DMS114 treated with DMSO at 0.1 percent for 48 hours (cell line): Measurements from ENCODE around the gene CDC42BPA.
"Not testable (repeated sequence)": the region's sequence is repeated elsewhere in the genome, so short reads cannot be mapped to it uniquely, and the experiment has no call there.

Source experiments
- DNase-seq: peaks from one replicate; lab custom pipeline; 2025; ENCODE audit not compliant: unreplicated experiment; lab: John Stamatoyannopoulos, UW

The CDC42BPA gene

DNA sequence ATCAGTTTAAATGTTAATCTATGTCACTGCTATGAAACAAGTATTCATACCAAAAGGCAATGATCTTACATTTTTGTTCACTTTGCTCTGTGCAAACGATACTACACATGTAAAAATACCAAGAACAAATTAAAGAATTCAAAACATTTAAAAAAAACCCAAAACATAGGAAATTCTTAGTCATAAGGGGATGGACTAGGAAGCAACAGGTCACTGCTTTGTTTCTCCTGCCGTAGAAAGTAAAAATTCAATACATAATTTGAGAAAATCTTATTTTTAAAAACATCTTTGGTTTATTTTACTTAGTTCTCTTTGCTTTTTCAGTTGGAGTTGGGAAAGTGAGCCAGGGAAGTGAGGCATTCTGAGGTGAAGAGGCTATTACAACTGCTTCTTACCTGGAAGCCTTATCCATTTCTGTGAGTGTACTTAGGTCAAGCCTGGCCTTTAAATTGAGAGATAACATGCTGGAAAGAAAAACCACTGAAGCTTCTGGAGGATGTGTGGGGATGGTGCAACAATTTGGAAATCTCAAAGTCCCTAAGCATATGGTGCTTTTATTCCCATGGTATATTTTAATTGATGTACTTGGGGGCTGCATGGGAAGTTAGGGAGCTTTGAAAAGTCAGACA is 183.5 kb downstream of the CDC42BPA start:
- no peak for DNase-seq

DNA sequence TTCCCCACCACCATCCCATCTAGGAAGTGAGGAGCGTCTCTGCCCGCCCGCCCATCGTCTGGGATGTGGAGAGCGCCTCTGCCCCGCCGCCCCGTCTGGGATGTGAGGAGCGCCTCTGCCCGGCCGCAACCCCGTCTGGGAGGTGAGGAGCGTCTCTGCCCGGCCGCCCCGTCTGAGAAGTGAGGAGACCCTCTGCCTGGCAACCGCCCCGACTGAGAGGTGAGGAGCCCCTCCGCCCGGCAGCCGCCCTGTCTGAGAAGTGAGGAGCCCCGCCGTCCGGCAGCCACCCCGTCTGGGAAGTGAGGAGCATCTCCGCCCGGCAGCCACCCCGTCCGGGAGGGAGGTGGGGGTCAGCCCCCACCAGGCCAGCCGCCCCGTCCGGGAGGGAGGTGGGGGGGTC is 185.6 kb downstream of the CDC42BPA start:
- DNase-seq = not testable (repeated sequence)

DNA sequence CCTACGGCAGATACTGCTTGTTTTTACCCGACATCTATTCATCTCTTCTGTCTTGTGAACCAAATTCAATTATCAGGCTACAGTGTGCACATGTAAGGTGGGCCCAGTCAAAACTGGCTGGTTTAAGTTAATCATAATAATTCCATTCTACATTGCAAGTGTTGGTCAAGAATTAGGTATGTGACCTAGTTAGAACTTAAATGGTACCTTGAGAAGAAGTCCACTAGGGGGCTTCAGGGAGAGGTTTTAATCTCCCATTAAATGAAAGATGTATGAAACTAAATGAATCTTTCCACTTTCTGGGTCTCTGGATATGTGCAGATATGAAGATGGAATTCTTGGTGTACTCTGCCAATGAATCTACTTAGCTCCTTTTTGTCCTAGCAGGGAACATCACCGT is 187.1 kb downstream of the CDC42BPA start:
- no peak for DNase-seq

DNA sequence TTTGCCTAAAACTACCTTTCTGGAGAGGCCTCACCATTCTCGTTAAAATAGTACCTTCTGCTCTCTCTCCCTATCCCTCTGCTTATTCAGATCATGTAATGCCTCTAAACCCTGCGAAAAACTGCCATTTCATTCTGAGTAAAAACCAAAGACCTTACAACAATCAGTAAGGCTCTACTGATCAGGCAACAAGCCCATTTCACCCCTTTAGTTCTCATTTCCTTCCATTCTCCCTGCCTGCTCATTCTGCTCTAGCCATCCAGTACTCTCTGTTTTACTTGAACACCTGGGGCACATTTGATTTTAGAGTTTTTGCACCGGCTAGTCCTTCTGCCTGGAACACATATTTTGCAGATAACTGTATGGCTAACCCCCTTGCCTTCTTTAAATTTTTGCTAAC is 190.4 kb downstream of the CDC42BPA start:
- DNase-seq = no peak

DNA sequence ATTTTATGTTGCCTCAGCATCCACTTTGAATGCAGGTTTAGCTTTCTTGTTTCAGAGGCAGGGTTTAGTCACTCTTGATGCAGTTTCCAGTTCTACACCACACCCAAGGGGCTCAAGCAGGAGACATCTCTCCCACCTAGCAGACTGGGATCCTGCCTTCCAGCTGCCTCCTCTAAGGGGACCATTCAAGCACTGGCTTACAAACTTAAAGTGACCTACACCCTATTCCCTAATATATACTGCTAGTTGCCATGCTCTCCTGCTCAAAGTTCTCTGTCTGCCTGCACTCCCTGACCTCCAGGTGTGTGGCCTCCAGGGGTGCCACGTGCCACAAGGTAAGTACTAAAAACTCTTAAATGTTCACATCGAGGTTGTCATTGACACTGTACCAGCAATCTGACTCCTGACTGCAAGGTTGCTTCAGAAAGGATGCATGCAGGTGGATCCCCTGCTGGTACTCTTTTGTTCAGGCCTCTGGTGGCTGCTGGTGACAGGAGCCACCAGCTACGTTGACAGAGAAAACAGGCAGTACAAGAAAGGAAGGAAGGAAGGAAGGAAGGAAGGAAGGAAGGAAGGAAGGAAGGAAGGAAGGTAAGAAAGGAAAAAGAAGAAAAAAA is 192.3 kb downstream of the CDC42BPA start:
- no peak for DNase-seq

DNA sequence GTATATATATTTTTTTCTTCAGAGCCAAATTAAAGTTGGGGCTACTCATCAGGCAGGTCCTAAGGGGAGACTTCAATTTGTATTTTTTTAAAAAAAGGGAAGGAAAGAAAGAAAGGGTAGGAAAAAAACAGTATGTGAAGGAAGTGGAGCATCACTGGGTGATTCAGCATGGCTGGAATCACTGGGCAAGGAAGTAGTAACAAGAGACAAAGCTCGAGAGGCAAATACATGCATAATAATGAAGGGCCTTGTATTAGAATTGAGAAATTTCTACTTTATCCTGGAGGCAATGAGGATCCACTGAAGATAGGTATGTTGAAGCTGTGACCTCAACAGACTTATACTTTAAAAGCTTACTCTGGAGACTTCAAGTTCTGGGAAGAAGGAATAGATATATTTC is 193.8 kb downstream of the CDC42BPA start:
- no peak for DNase-seq

DNA sequence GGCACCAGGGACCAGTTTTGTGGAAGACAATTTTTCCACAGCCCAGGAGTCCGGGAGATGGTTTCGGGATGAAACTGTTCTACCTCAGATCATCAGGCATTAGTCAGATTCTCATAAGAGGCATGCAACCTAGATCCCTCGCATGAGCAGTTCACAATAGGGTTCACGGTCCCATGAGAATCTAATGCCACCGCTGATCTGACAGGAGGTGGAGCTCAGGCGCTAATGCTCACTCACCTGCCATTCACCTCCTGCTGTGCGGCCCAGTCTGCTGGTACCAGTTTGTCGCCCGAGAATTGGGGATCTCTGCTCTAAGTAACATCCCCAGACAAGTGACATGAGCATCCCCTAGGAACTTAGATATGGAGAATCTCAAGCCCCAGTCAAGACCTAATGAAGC is 197.5 kb downstream of the CDC42BPA start:
- DNase-seq = no peak

DNA sequence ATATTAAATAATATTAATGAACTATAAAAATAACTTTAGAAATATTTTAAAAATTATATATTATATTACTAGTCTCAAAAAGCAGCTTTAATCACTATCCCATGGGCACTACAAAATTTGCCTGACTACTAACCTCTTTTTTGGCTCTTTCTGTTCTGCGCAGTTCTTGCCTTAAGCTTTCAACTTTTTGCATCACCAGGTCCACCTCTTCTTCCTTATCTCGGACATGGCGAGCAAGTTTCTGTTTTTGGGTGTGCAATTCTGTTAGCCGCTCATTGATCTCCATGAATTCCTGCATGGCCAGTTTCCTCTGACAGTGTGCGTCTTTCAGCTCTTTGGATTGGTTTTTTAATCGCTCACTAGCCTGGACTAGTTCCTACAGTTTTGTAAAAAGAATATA is 205.8 kb downstream of the CDC42BPA start:
- DNase-seq = no peak

DNA sequence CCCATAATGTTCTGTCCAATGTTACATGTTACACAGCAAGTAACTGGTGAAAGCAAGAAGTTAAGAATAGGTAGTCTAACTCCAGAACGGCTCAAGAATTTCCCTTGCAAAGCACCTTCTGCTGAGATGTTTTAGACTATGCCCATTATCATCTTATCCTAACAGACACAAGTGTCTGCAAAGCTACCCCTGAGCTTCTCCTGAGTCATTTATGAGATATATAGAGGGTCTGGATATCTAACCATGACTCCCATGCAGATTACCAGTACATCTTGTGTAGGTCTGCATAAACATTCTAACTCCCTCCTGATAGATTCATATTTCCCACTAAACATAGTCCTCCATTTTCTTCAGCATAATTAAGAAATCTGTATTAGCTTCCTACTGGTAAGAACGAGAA is 206.5 kb downstream of the CDC42BPA start:
- no peak for DNase-seq

DNA sequence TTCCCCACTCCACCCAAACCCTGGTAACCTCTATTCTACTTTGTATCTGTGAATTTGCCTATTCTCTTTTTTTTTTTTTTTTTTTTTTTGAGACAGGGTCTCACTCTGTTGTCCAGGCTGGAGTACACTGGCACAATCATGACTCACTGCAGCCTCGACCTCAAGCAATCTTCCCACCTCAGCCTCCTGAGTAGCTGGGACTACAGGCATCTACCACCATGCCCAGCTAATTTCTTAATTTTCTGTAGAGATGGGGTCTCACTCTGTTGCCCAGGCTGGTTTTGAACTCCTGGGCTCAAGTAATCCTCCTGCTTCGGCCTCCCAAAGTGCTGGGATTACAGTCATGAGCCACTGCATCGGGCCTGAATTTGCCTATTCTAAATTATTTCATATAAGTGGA is 213.0 kb downstream of the CDC42BPA start:
- DNase-seq = not testable (repeated sequence)

DNA sequence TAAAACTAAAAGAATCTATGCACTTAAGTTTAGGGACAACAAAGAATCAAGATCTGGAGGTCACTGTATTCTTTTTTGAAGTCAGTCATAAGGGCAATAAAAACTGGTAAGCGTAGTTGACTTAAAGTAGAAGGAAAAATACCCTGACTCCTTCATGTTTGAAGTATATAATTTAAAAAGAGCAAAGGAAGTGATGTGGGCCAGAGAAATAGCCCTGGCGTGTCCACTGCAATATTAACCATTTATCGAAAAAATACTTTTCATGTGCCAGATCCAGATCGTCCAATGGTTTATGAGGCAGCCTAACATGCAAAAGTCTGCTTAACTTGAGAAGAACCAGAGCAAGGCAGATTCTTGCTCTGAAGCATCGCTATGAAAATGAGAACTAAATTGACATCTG is 216.2 kb downstream of the CDC42BPA start:
- DNase-seq = no peak

DNA sequence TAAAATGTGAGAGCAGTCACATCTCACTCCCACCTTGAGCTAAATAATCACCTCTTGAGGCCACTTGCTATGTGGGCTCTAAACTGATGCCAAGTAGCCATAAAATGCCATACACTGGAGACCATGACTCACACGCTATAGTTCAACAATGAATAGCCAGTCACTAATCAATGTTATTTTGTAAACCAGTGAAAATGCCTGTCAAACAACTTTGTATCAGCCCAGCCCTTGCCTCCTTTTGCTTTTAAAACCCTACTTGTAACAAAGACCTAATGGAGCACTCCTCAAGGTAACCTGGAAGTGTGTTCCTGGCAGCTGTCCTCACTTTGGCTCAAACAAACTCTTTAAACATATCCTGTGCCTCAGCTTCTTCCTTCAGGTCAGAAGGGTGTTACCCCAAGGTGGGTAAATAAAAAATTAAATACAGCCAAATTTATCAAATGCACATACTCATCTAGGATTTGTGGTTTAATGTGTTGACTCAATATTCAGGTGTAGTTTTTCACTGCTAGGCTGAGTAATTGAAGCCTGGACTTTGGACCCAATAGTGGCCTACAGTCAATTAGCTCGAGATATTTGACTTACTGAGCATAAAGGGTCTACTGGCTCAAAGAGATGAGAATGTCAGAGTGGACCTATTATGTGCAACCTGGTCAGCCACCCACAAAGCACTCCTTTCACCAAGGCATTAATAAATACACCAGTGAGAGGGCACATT is 223.9 kb downstream of the CDC42BPA start:
- no peak for DNase-seq

DNA sequence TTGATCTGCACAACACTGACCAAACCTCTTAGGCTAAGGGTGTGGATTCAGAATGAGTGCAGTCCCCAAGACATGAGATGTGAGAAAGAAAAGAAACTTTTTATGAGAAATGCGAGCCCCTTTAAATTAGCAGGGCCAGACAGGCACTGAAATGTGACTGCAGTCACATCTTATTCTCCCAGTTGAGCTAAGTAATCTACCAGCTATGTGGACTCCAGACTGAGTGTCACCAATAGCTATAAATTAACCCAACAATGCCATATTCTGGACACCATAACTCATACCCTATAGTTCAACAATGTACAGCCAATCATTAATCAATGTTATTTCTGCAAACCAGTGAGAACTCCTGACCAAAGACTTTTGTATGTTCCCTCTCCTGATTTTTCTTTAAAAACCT is 225.0 kb downstream of the CDC42BPA start:
- no peak for DNase-seq

DNA sequence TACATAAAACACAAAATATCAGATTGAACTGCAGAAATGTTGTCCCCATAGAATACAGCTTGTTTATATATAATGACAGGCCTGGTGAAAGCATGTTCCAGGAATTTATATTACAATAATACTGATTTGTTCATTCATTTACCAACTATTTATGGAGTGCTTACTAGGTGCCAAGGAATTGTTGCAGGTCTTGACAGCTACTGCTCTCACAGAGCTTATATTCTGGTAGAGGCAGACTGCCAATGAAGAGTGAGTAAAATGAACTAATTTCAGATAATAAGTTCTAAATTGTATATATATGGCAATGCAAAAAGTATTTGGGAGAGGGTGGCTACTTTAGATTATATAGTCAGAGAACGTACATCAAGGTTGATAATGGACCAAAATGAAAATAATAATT is 226.2 kb downstream of the CDC42BPA start:
- DNase-seq = no peak

DNA sequence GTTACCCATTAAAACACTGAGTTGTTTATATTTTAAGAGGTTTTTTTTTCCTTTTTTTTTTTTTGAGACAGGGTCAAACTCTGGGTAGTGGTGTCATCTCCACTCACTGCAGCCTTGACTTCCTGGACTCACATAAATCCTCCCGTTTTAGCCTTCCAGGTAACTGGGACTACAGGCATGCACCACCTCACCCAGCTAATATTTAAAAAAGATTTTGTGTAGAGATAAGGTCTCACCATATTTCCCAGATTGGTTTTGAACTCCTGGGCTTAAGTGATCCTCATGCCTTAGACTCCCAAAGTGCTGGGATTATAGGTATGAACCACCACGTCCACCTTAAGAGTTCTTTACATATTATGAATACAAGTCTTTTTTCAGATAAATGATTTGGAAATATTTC is 231.7 kb downstream of the CDC42BPA start:
- DNase-seq = no peak

DNA sequence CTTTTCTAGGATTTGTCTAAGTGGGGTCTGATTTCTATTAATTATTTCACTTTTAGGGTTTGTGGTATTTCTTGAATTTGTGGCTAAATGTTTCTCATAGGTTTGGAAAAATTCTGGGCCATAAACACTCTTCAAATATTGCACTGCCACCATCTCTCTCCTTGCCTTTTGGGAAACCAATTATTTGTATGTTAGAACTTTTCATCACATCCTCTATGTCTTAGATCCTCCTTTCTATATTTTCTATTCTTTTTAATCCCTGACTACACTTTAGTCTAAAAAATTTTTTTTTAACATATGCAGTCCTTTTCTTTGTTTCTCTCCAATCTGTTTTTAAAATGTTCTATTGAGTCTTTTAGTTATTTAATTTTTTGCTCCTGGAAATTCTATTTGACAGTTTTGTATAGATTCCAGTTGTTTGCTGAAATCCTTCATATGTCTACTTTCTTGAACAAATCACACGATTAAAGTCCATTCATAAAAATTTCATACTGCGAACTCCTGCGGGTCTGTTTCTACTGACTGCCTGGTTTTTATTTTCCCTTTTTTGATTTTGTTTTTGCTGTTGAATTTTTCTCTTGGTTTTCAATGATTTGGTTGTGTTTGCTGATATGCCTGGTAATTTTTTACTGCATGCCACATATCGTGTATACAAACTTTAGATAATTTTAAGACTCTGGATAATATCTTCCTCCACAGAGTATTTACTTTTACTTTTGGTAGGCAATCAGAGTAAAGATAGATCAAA is 235.1 kb downstream of the CDC42BPA start:
- DNase-seq = no peak

DNA sequence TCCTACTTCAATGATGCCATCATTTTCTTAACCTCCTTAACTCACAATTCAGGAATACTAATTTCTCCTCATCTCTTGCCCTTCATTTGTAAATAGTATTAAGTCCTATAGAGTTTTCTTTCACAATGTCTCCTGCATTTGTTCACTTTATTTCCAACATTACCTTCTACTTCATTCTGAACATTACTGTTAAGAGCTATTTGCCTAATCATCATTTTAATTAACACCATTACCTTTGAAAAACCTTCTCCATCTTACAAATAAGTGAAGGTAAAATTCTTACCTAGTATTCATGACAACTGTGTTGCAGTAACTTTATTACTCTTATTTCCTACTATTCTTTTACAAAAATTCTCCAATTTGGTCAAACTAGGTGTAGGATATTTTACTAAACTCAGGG is 240.5 kb downstream of the CDC42BPA start:
- DNase-seq = no peak

DNA sequence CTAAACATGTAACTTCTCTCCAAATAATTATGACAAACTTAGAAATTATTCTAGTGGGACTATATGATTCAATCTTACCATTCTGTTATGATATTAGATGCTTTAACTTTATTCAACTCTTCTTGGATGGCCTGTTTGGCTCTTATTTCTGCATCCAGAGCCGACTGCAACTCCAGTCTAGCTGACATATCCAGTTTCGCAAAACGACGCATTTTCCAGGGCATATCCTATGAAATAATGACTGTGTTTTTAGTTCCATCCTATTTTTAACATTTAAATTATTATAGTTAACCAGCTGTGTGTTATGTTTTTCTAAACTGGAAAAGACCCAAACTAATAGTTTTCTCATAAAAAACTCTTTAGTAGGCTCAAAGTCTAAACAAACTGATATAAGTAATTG is 244.5 kb downstream of the CDC42BPA start:
- no peak for DNase-seq

DNA sequence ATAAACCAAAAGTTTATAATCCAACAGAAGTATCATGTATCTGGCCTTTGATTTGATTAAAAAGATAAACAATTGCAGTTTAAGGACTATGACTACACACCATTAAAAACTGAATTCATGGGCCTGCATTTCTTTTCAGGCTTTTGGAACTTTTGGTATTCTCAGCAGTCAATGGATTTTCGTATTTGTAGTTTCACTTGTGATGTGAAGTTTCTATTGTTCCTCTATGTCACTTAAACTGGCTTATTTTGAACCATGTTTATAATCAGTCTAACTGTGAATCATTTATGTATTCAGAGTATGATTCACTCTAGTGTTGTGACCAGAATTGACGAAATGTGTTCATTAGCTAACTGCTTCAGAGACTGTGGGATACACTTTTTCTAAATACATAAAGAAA is 245.3 kb downstream of the CDC42BPA start:
- no peak for DNase-seq

DNA sequence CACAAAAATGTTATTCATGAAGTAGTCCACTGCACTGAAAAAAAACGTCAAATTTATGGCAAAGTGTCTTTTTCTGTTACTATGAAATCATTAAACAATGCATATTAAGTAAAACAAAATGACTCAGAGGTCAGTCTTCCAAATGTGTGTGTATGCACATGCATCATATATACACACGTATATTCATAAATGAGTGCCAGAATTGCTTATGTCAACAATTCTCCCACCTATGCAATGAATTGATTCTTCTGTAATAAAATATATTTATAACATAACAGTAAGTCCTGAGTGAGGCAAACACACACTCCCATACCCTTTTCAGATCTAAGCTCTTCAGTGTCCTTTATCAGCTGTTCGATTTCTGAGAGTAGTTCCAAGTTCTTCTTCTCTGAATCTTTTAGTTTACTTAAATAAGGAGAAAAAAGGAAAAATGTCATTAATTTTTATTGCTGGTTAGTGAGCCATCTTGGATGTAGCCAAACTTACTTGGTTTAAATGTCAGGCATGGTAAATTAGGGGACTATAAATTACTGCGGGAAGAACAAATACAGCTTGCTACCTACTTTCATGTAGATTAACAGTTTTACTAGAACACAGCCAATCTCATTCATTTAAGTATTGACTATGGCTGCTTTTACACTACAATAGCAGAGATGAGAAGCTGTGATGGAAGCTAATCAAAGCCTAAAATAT is 246.3 kb downstream of the CDC42BPA start:
- DNase-seq = no peak

DNA sequence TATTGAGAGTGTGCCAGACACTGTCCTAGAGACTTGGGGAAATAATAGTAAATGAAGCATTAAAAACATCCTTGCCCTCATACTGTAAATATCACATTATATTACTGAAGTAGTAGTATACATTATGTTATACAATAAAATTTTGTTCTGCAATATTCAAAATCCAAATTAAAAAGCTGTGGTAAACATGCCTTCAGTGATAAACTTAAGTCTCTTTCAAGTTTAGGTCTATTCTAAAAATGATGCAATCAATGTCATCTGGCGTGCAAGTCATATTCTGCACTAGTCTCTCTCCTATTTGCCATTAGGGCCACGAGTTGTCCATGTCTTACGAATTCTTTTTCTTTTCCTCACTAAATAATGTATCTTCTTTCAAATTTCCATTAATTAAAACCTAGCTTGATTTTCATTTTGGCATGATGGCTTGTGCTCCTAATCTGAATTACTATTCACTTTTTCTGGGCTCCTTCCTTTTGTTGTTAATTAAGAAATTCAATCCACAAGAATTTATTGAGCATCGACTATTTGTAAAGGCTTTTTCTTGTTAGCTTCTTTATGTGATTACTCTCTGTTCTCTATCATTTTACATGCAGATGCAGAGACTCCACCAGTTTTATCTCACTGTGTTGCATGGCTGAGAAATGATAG is 247.5 kb downstream of the CDC42BPA start:
- DNase-seq = no peak
